ENCODE data around the gene ITFG1.

GRCh38 chr16:47110939-47111338, 349.9 kb downstream of the ITFG1 start:
- TF ChIP-seq CTCF (IDR thresholded peaks at IDR 0.05; ENCODE audit: low read depth, low read length, poor library complexity, severe bottlenecking) (peak; percentile 21), EZH2phosphoT487 (IDR thresholded peaks at IDR 0.05; ENCODE audit: borderline replicate concordance, low read length) (no peak)
